Esophagus squamous epithelium (tissue), 4 donors: Measurements from ENCODE around the gene OR4C15.

ENCODE experiments used
- CTCF ChIP-seq, 6 experiments: fragments of 450-650 bp in 4 of 6; fragments of 200-600 bp in 2 of 6; sonication (generic) in 2 of 6; IDR thresholded peaks; one replicate each; pipeline ENCODE4 v1.5.1; 2016 to 2019; ENCODE audit warnings: antibody characterized with exemption in 6 of 6, mild to moderate bottlenecking in 4 of 6, moderate library complexity in 4 of 6
- POLR2A ChIP-seq, 4 donors: fragments of 450-650 bp; IDR thresholded peaks; one replicate each; pipeline ENCODE4 v1.6.1; 2017; ENCODE audit warnings: antibody characterized with exemption in 4 of 4, mild to moderate bottlenecking in 4 of 4, moderate library complexity in 3 of 4

DNA sequence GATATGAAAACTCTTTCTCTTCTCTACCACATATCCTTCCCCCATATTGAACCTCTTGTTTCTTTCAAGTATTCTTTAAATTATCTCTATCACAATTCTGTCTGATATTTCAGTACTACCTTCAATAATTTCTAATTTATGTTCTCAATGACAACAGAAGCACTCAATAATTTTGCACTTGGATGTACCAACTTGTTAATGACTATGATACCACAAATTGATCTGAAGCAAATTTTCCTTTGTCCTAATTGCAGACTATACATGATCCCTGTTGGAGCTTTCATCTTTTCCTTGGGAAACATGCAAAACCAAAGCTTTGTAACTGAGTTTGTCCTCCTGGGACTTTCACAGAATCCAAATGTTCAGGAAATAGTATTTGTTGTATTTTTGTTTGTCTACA lies at the start of gene OR4C15:
- TF ChIP-seq CTCF (IDR thresholded peaks at IDR 0.05) (no peak), POLR2A (IDR thresholded peaks at IDR 0.05) (no peak)
